Tibial nerve (tissue), 4 donors: Measurements from ENCODE around the gene GLIPR1.

Experiments
- EP300 ChIP-seq, 2 donors: sonication (generic); formaldehyde crosslinking; IDR thresholded peaks; one replicate each; pipeline ENCODE4 v1.6.1; 2017; ENCODE audit warnings: antibody characterized with exemption in 2 of 2, mild to moderate bottlenecking in 1 of 2
- POLR2A ChIP-seq, 2 donors: fragments of 450-650 bp; IDR thresholded peaks; one replicate each; pipeline ENCODE4 v1.6.1; 2017; ENCODE audit warnings: antibody characterized with exemption in 2 of 2, mild to moderate bottlenecking in 2 of 2, moderate library complexity in 2 of 2
- TF ChIP-seq, protein P1 (sequence below), 5 experiments: fragments of 200-600 bp in 3 of 5; fragments of 450-650 bp in 2 of 5; sonication (generic) in 3 of 5; IDR thresholded peaks; one replicate each; pipeline ENCODE4 v1.5.1; 2016 to 2019; ENCODE audit warnings: antibody characterized with exemption in 5 of 5, mild to moderate bottlenecking in 3 of 5, moderate library complexity in 2 of 5

DNA sequence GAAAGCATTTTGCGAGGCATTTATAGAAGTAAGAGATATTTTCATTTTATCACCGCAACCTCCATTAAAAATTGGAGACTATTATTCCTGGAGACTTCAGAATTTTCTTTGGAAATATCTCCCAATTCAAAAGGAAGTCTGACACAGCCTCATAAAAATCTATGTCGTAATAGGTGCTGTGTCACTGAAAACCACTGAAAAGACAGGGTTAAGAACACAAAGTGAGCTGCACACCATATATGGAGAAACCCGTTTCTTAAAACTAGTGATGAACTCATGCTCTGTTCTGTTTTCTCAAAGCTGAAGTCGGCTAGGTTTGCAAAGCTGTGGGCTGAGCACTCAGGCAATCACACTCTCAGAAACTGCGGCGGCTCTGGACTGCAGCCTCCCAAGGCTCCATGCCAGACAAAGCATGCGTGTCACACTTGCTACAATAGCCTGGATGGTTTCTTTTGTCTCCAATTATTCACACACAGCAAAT lies at the start of gene GLIPR1:
- TF ChIP-seq, protein P1, sequence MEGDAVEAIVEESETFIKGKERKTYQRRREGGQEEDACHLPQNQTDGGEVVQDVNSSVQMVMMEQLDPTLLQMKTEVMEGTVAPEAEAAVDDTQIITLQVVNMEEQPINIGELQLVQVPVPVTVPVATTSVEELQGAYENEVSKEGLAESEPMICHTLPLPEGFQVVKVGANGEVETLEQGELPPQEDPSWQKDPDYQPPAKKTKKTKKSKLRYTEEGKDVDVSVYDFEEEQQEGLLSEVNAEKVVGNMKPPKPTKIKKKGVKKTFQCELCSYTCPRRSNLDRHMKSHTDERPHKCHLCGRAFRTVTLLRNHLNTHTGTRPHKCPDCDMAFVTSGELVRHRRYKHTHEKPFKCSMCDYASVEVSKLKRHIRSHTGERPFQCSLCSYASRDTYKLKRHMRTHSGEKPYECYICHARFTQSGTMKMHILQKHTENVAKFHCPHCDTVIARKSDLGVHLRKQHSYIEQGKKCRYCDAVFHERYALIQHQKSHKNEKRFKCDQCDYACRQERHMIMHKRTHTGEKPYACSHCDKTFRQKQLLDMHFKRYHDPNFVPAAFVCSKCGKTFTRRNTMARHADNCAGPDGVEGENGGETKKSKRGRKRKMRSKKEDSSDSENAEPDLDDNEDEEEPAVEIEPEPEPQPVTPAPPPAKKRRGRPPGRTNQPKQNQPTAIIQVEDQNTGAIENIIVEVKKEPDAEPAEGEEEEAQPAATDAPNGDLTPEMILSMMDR (IDR thresholded peaks at IDR 0.05), result no peak
- TF ChIP-seq POLR2A (IDR thresholded peaks at IDR 0.05) (peak in 1 of 2 donors; percentile 23), EP300 (IDR thresholded peaks at IDR 0.05) (peak in 1 of 2 donors; percentile 79)
